ENCODE measurements around the gene PARD3B. TPM values are rescaled to one million over a fixed set of nuclear protein-coding genes. Genes with fewer than 3 reads are reported as not detected.

Gene PARD3B
- total and polyA plus RNA-seq, 10 of the 15 experiments (the other 5 are each of a cell fraction or from before 2014, with no cell fraction given) = 0.01 to 0.54 (median 0.07) TPM; not detected in 7

GRCh38 chr2:205665791-205666190 is 1120.5 kb downstream of the PARD3B start:
- in situ Hi-C loops (cut with MboI) = no loop called here
- RAD21 ChIA-PET (ENCODE audit: unreplicated experiment) = no interaction called here
- H3K4me2 ChIP-seq (ENCODE audit: control insufficient read depth, insufficient read depth) = no peak overlapping the region
- SMC1A ChIA-PET (ENCODE audit: uncharacterized antibody, unreplicated experiment) = no interaction called here
- no peaks in the 10 kb centered on the region for H3K36me3 ChIP-seq (ENCODE audit: control insufficient read depth in 2 of 2, insufficient read depth in 2 of 2, low read length in 1 of 2)
- BruUV-seq (replicated peaks) = no TSS peak
- H3K9me3 ChIP-seq (replicated peaks; ENCODE audit: control insufficient read depth, insufficient read depth, low read length) = no peaks in the 10 kb centered on the region
- no peak overlapping the region for H3K4me3 ChIP-seq
- CTCF ChIA-PET = interaction anchor here (1.0 kb wide), 1 partner anchor 13 kb away, joined by 3 read pairs; no protein-coding TSS in a partner anchor
- TF ChIP-seq YBX1 (IDR thresholded peaks at IDR 0.05) (no peak), CTCF (IDR thresholded peaks at IDR 0.05 in 2 of 3, conservative IDR thresholded peaks at IDR 0.05 in 1 of 3; ENCODE audit: control insufficient read depth in 2 of 3, extremely low read depth in 1 of 3, insufficient read depth in 1 of 3, low read depth in 3 of 3, low read length in 3 of 3) (no peak), CREB1 (IDR thresholded peaks at IDR 0.05; ENCODE audit: low read depth) (no peak), NRF1 (conservative IDR thresholded peaks at IDR 0.05; ENCODE audit: low read depth, low read length) (no peak), KDM1A (IDR thresholded peaks at IDR 0.05; ENCODE audit: borderline replicate concordance) (no peak), ASH2L (IDR thresholded peaks at IDR 0.05; ENCODE audit: borderline replicate concordance, low read depth) (no peak), NFYB (IDR thresholded peaks at IDR 0.05; ENCODE audit: insufficient read depth, low read depth, low read length) (no peak), CHD1 (IDR thresholded peaks at IDR 0.05; ENCODE audit: low read depth, low read length) (no peak)
- no peaks in the 10 kb centered on the region for H3K79me2 ChIP-seq (ENCODE audit: control insufficient read depth, insufficient read depth, low read length)
- POLR2A ChIA-PET = no interaction called here
- no peak for DNase-seq (ENCODE audit: low read depth, low spot score)
- peaks cover 0 to 3% of the 10 kb centered on the region in 2 experiments; a peak in 3 of 4 replicates for H3K27me3 ChIP-seq (replicated peaks in 1 of 2; ENCODE audit: control insufficient read depth in 2 of 2, insufficient read depth in 2 of 2, low read length in 1 of 2)
- H3K4me1 ChIP-seq (ENCODE audit: control insufficient read depth, insufficient read depth, low read length) = no peaks in the 10 kb centered on the region; the same call in 1 of the 2 replicates
- H4K20me1 ChIP-seq (ENCODE audit: control insufficient read depth, insufficient read depth) = no peaks in the 10 kb centered on the region
- no peak overlapping the region for H3K9ac ChIP-seq (ENCODE audit: control insufficient read depth, insufficient read depth, low read length)
- 53% methylated on average over 2 of the region's 2 CpGs for WGBS (ENCODE audit: insufficient coverage, insufficient replicate concordance, low lambda C conversion rate, missing lambda C conversion rate)
- H3K27ac ChIP-seq (ENCODE audit: control insufficient read depth, insufficient read depth) = no peak overlapping the region
- no peak overlapping the region for H2AFZ ChIP-seq (ENCODE audit: control insufficient read depth, low read depth, low read length)
- intact Hi-C loops (cut with micrococcal nuclease; ENCODE audit: unreplicated experiment) = no loop called here
- no peak for FAIRE-seq
- ATAC-seq = no peak

Small RNAs within 50 kb of the gene (small RNA-seq; reads per million reads assigned to genes)
- gene AC008171.1 = not detected
